ENCODE data around the gene AK5.

The AK5 gene

GRCh38 chr1:77540501-77541161 lies 258.8 kb downstream of the AK5 start:
- DNase-seq = no peak

- no peak for DNase-seq
Observed at GRCh38 chr1:77541162-77541545, 259.3 kb downstream of the AK5 start.

- no peak for DNase-seq
Observed at GRCh38 chr1:77542813-77543420, 261.1 kb downstream of the AK5 start.

- DNase-seq = no peak
Observed at GRCh38 chr1:77543822-77544448, 262.1 kb downstream of the AK5 start.

GRCh38 chr1:77544845-77545244 lies 263.0 kb downstream of the AK5 start:
- DNase-seq = peak in 2 of 56 donors; percentile 12 to 40

GRCh38 chr1:77545970-77546369 lies 264.2 kb downstream of the AK5 start:
- DNase-seq = no peak

GRCh38 chr1:77546890-77547289 lies 265.1 kb downstream of the AK5 start:
- DNase-seq = no peak

GRCh38 chr1:77548285-77548684 lies 266.5 kb downstream of the AK5 start:
- DNase-seq = no peak

- no peak for DNase-seq
Observed at GRCh38 chr1:77550135-77550534, 268.3 kb downstream of the AK5 start.

GRCh38 chr1:77552626-77553025 lies 270.8 kb downstream of the AK5 start:
- DNase-seq = no peak

GRCh38 chr1:77553568-77554291 lies 271.9 kb downstream of the AK5 start:
- no peak for DNase-seq

GRCh38 chr1:77556045-77556444 lies 274.2 kb downstream of the AK5 start:
- no peak for DNase-seq

- DNase-seq = no peak
Observed at GRCh38 chr1:77557053-77557452, 275.2 kb downstream of the AK5 start.

- no peak for DNase-seq
Observed at GRCh38 chr1:77558591-77559164, 276.9 kb downstream of the AK5 start.

GRCh38 chr1:77560741-77561140 lies 278.9 kb downstream of the AK5 start:
- no peak for DNase-seq

GRCh38 chr1:77562596-77563150 lies 280.9 kb downstream of the AK5 start:
- no peak for DNase-seq

GRCh38 chr1:77565321-77565720 lies 283.5 kb downstream of the AK5 start:
- DNase-seq = no peak

GRCh38 chr1:77571642-77572041 lies 289.8 kb downstream of the AK5 start:
- DNase-seq = no peak

- DNase-seq = no peak
Observed at GRCh38 chr1:77579547-77579946, 297.7 kb downstream of the AK5 start.

- DNase-seq = no peak
Observed at GRCh38 chr1:77582905-77583304, 301.1 kb downstream of the AK5 start.

GRCh38 chr1:77583483-77583882 lies 301.7 kb downstream of the AK5 start:
- DNase-seq = no peak

- DNase-seq = no peak
Observed at GRCh38 chr1:77584884-77585283, 303.1 kb downstream of the AK5 start.
